ENCODE measurements around the gene ZSCAN2.
A peak's percentile ranks its signal among the peaks of the same experiment; 100 is the strongest.
"Not testable (repeated sequence)": the region's sequence is repeated elsewhere in the genome, so short reads cannot be mapped to it uniquely, and the experiment has no call there.

The ZSCAN2 gene

GRCh38 chr15:84600687-84601554 is at the start of gene ZSCAN2:
TSS of gene ZSCAN2 (plus strand) at chr15:84601009. CDS start at chr15:84603928, 2,919 bp downstream.
- peak; percentile 88 to 95 for DNase-seq (ENCODE audit: low read depth in 2 of 2)

- not testable (repeated sequence) for DNase-seq (ENCODE audit: low read depth in 2 of 2)
Observed at GRCh38 chr15:84551624-84552023, 49.2 kb upstream of the ZSCAN2 start.

GRCh38 chr15:84552896-84553295 is 47.9 kb upstream of the ZSCAN2 start:
- DNase-seq (ENCODE audit: low read depth in 2 of 2): no peak

GRCh38 chr15:84556690-84557089 is 44.1 kb upstream of the ZSCAN2 start:
- DNase-seq (ENCODE audit: low read depth in 2 of 2): not testable (repeated sequence)

DNA sequence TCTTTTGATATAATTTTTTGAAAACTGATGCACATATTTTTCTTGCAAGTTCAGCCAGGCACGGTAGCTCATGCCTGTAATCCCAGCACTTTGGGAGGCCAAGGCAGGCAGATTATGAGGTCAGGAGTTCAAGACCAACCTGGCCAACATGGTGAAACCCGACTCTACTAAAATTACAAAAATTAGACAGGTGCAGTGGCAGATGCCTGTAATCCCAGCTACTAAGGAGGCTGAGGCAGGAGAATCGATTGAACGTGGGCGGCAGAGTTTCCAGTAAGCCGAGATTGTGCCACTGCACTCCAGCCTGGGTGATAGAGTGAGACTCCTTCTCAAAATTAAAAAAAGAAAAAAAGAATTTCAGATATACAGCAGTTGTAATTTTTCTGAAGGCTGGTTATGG is 32.8 kb upstream of the ZSCAN2 start:
- not testable (repeated sequence) for DNase-seq (ENCODE audit: low read depth in 2 of 2)

GRCh38 chr15:84570164-84570735 is 30.6 kb upstream of the ZSCAN2 start:
- DNase-seq (ENCODE audit: low read depth in 2 of 2): peak in 1 of 2 donors; percentile 27

- no peak for DNase-seq (ENCODE audit: low read depth in 2 of 2)
Observed at GRCh38 chr15:84572231-84572630, 28.6 kb upstream of the ZSCAN2 start.

- DNase-seq (ENCODE audit: low read depth in 2 of 2): no peak
Observed at GRCh38 chr15:84575493-84575892, 25.3 kb upstream of the ZSCAN2 start.

- not testable (repeated sequence) for DNase-seq (ENCODE audit: low read depth in 2 of 2)
Observed at GRCh38 chr15:84577891-84578290, 22.9 kb upstream of the ZSCAN2 start.

- not testable (repeated sequence) for DNase-seq (ENCODE audit: low read depth in 2 of 2)
Observed at GRCh38 chr15:84579261-84579721, 21.5 kb upstream of the ZSCAN2 start.

GRCh38 chr15:84581676-84582428 is 19.0 kb upstream of the ZSCAN2 start:
- DNase-seq (ENCODE audit: low read depth in 2 of 2): not testable (repeated sequence)

DNA sequence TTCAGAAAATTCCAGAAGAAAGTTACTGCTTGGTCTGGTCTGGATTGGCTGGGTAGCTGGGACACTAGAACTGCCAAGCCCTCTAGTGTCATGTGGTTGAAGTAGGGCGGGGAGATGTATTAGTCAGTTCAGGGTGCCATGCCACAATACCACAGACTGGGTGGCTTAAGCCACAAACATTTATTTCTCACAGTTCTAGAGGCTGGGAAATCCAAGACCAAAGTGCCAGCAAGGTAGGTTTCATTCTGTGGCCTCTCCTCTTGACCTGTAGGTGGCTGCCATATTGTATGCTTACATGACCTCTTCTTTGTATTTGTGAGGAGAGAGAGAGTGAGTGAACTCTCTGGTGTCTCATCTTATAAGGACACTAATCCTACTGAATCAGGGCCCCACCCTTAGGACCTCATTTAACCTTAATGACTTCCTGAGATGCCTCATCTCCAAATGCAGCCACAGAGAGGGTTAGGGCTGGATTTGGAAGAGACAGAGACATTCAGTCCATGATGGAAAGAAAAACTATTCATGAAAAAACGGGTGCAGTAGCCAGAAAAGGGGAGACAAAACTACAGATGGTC is 18.1 kb upstream of the ZSCAN2 start:
- no peak for DNase-seq (ENCODE audit: low read depth in 2 of 2)

DNA sequence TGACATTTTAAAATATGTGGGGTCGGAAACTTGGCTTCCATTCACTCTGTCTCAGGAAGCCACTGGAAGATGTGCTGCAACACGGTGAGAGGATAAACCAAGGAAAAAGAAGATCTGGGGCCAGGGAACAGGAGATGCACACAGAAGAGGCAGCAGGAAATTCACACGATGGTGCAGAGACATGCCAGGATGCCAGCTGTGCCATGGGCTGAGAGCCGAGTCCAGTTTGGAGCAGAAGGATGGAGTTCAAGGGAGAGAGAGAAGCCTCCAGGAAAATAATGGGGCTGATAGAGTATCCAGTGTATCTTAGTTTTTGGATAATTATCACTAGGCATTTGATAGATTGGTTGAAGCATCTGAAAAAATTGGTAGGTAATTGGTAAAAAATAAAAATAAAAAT is 16.9 kb upstream of the ZSCAN2 start:
- DNase-seq (ENCODE audit: low read depth in 2 of 2): not testable (repeated sequence)

GRCh38 chr15:84586696-84587095 is 14.1 kb upstream of the ZSCAN2 start:
- DNase-seq (ENCODE audit: low read depth in 2 of 2): no peak

DNA sequence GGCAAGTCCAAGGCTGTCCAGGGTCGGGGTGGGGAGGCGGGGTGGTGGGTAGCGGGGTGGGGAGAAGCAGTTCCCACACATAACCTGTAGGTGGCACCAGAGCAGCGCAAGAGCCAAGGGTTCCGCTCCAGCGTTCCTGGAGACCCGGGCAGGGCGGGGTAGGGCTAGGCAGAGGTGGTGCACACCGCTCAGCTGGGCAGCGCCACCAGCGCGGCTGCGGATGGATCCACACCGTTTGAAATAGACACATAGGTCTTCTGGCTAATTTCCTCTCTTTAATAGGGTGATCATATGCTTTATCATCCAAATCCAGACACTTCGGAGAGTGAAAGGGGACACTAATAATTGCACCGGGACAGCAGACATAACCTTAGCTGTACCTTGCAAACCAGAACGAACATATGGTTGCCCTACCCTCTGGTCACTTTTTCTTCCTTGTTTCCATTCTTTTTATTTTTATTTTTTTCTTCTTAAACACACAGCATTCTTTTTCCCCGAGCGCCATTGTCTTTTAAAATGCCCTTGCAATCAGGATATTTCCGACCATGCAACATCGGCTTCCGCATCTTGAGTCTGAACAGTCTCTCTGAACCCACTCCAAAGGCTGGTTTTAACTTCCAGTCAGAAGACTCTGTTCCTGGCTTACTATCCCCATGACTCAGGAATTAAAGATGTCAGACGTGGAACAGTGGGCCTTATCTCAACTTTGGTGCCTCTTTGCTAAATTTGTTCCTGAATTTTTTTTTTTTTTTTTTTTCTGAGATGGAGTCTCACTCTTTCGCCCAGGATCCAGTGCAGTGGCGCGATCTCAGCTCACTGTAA is 12.5 kb upstream of the ZSCAN2 start:
- DNase-seq (ENCODE audit: low read depth in 2 of 2): peak; percentile 74 to 84

- no peak for DNase-seq (ENCODE audit: low read depth in 2 of 2)
Observed at GRCh38 chr15:84590406-84590805, 10.4 kb upstream of the ZSCAN2 start.

DNA sequence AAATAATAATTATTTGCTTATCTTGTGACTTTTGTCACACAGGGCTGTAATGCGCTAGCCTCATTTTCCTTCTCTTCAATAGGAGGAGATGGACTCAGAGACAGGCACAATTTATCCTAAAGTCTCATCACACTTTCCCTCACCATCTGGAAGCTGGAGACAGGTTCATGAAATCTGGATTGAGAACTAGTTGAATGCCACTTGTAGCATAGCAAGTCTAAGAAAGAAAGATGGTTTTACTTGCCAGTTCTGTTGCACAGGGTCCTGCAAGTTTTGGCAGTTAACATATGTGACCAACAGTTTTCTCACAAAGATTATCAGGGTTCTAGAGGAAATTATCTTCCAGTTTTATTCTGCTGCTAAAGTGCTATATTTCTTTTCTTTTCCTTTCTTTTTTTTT is 9.0 kb upstream of the ZSCAN2 start:
- DNase-seq (ENCODE audit: low read depth in 2 of 2): no peak

DNA sequence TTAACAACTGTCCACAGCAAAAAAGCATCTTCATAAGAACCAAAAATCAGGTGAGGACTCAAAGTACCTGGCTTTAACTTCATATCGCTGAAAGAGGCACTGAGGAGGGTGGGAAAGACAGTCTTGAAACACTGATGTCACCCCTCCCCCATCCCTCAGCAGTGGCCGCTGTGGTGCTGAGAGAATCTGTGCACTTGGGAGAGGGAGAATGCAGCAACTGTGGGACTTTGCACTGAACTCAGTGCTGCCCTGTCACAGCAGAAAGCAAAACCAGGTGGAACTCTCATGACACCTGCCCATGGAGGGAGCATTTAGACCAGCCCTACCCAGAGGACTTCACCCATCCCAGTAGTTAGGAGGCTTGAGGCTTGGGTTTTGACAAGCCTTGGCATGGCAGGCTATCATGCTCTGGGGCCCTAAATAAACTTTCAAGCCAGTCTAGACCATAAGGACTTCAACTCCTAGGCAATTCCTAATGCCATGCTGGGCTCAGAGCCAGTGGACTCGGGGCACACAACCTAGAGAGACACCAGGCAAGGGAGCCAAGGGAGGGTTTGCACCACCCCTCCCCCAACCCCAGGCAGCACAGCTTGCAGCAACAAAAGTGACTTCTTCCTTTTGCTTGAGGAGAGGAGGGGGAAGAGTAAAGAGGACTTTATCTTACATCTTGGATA is 6.1 kb upstream of the ZSCAN2 start:
- DNase-seq (ENCODE audit: low read depth in 2 of 2): no peak

GRCh38 chr15:84595660-84596059 is 5.1 kb upstream of the ZSCAN2 start:
- no peak for DNase-seq (ENCODE audit: low read depth in 2 of 2)

- no peak for DNase-seq (ENCODE audit: low read depth in 2 of 2)
Observed at GRCh38 chr15:84597296-84597695, 3.5 kb upstream of the ZSCAN2 start.

DNA sequence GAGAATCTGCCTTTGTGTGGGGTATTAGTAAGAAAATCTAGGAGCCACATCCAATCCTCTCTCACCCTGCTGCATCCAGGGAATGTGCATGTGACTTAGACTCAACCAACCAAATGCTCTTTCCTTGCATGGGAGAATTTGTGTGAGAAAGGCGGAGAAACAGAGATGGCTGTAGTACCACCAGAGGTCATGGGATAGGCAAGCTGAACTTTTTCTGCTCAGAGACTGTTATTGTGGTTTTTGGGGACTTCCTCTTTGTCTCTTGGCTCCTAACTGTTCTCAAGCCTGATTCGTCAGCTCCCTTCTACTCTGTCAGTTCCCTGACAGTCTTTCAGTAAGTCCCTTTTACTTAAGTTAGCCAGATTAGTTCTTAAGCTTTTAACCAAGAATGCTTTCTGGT is 2.6 kb upstream of the ZSCAN2 start:
- no peak for DNase-seq (ENCODE audit: low read depth in 2 of 2)

Data from stimulated activated CD4-positive, alpha-beta T cell treated with anti-CD3 and anti-CD28 coated beads, Interleukin-15, amount 100 ng/mL, for 48 hours (primary cell).